Stomach (tissue), 9 donors: Measurements from ENCODE around the gene EGFL6. TPM values are rescaled to one million over a fixed set of nuclear protein-coding genes. Genes with fewer than 3 reads are reported as not detected.

Experiments
- DNase-seq, 2 donors: peaks; one replicate each; pipeline versions ENCODE4 v3.0.0 to v3.0.0-alpha.2; 2013 to 2019
- H3K27ac ChIP-seq, 5 donors: fragments of 200-600 bp in 4 of 5; sonication (generic) in 4 of 5; one replicate each; pipeline ENCODE4 v1.5.1; 2013 to 2019; ENCODE audit warnings: mild to moderate bottlenecking in 1 of 5, moderate library complexity in 1 of 5
- H3K27me3 ChIP-seq, 3 donors: fragments of 200-600 bp; sonication (generic); one replicate each; pipeline ENCODE4 v1.5.1; 2017 to 2019; ENCODE audit warnings: mixed run types in 1 of 3
- H3K36me3 ChIP-seq, 4 donors: fragments of 200-600 bp; sonication (generic); 1 replicate in 3 of 4; 2 replicates in 1 of 4; pipeline ENCODE4 v1.5.1; 2016 to 2019
- H3K4me1 ChIP-seq, 4 donors: fragments of 200-600 bp; sonication (generic); one replicate each; pipeline ENCODE4 v1.5.1; 2016 to 2019
- H3K4me3 ChIP-seq, 4 donors: fragments of 200-600 bp; sonication (generic) in 3 of 4; one replicate each; pipeline ENCODE4 v1.5.1; 2016 to 2019; ENCODE audit warnings: mild to moderate bottlenecking in 1 of 4
- H3K9me3 ChIP-seq, 4 donors: fragments of 200-600 bp; sonication (generic); one replicate each; pipeline ENCODE4 v1.5.1; 2016 to 2019
- EP300 ChIP-seq: sonication (generic); formaldehyde crosslinking; IDR thresholded peaks from one replicate; pipeline ENCODE4 v1.6.1; 2017; ENCODE audit warnings: antibody characterized with exemption
- POLR2A ChIP-seq, 4 donors: fragments of 450-650 bp; IDR thresholded peaks; one replicate each; pipeline ENCODE4 v1.6.1; 2016; ENCODE audit warnings: antibody characterized with exemption in 4 of 4, control low read depth in 2 of 4, mild to moderate bottlenecking in 1 of 4, moderate library complexity in 1 of 4
- POLR2AphosphoS5 ChIP-seq, 3 donors: sonication (generic); formaldehyde crosslinking; IDR thresholded peaks; one replicate each; pipeline ENCODE4 v1.6.1; 2016; ENCODE audit warnings: antibody characterized with exemption in 3 of 3
- WGBS, 5 donors: extraction: QIAGEN DNeasy Blood & Tissue Kit in 3 of 5; methylation state at CpG; one replicate each; pipeline versions ENCODE4 v1.1.5 to v1.1.7; 2013 to 2018; 5-methylcytosine and 5-hydroxymethylcytosine counted together
- intact Hi-C: fragments of 100-400 bp; cut with DNase I; formaldehyde crosslinking; loops from one replicate; pipeline ENCODE4 v1.15.1; 2023; ENCODE audit warnings: low total_unique reads
- polyA plus RNA-seq, 3 donors: library from polyadenylated mRNA; stranded (reverse); fragments of 200-250 nt; gene quantifications; one replicate each; pipeline ENCODE4 v1.2.3, GENCODE V29; 2013
- total RNA-seq, 5 donors: library from RNA; depleted of rRNA; stranded (reverse); fragments of >200 nt; gene quantifications; one replicate each; pipeline versions ENCODE4 v1.1.0 to v1.2.3, GENCODE V29; 2014 to 2016
- TF ChIP-seq, protein P1 (sequence below), 7 experiments: fragments of 450-650 bp in 4 of 7; fragments of 200-600 bp in 3 of 7; sonication (generic) in 3 of 7; IDR thresholded peaks; one replicate each; pipeline ENCODE4 v1.5.1; 2016 to 2019; ENCODE audit warnings: antibody characterized with exemption in 7 of 7, control low read depth in 2 of 7, mild to moderate bottlenecking in 1 of 7
- donor health status: healthy with polysubstance abuse.
- donor health status: Bipolar disorder and iron deficiency.
- donor health status: healthy.

Gene EGFL6
- total and polyA plus RNA-seq, 8 donors: 0.92 to 6.4 (median 2.6) TPM; not detected in 4

DNA sequence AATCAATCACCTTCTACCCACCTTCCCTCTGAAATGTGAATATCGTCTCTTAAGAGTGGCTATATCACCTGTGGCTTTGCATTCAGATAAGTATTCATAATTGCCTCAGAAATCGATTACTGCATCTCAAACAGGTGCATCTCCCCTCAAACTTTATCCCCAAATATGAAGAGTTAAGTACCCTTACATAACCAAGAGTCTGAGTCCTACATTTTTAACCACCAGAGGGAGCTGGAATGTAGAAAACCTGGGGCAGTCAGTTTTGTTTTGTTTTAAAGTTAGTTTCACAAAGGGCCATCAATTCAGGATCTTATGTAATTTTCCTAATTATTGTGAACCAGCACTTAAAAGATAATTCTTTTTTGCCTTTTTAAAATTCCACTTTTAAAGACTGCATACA, 89.2 kb downstream of the EGFL6 start:
- TF ChIP-seq, protein P1, sequence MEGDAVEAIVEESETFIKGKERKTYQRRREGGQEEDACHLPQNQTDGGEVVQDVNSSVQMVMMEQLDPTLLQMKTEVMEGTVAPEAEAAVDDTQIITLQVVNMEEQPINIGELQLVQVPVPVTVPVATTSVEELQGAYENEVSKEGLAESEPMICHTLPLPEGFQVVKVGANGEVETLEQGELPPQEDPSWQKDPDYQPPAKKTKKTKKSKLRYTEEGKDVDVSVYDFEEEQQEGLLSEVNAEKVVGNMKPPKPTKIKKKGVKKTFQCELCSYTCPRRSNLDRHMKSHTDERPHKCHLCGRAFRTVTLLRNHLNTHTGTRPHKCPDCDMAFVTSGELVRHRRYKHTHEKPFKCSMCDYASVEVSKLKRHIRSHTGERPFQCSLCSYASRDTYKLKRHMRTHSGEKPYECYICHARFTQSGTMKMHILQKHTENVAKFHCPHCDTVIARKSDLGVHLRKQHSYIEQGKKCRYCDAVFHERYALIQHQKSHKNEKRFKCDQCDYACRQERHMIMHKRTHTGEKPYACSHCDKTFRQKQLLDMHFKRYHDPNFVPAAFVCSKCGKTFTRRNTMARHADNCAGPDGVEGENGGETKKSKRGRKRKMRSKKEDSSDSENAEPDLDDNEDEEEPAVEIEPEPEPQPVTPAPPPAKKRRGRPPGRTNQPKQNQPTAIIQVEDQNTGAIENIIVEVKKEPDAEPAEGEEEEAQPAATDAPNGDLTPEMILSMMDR (IDR thresholded peaks at IDR 0.05): peak in 4 of 7 experiments; percentile 48 to 73 (median 62)
- TF ChIP-seq POLR2AphosphoS5 (IDR thresholded peaks at IDR 0.05) (peak in 1 of 3 donors; percentile 10), EP300 (no peak), POLR2A (IDR thresholded peaks at IDR 0.05) (no peak)
- no peaks in the 10 kb centered on the region for H3K27me3 ChIP-seq
- H3K4me1 ChIP-seq: peaks cover 0 to 19% (median 5%) of the 10 kb centered on the region in 4 donors
- intact Hi-C loops: no loop called here
- no peak overlapping the region for H3K4me3 ChIP-seq
- peak overlapping the region in 3 of 5 donors; percentile 21 to 34 (median 31) for H3K27ac ChIP-seq
- H3K36me3 ChIP-seq: peaks cover 0 to 17% (median 8%) of the 10 kb centered on the region in 4 donors
- H3K9me3 ChIP-seq: no peaks in the 10 kb centered on the region
- DNase-seq: peak in 1 of 2 donors; percentile 75
- 6 to 9% (median 7%) methylated on average over 2 of the region's 2 CpGs for WGBS, 5 donors

DNA sequence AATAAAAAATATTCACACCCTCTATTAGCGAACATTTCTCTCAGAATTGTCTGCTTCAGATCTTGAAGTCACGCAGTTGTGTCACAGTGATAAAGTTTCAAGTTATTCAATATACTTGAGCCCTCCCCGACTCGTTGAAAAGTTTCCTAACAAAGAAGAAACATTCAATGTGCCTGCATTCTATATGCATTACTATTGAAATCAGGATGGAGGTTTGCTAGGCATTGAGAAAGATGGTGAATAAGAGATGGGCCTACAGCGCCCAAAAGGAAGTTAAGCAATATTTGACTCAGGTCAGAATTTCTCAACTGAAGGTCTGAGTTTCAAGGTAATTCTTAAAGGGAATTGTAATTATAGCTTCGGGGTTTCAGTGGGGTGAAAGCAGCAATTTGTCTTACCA, 89.7 kb downstream of the EGFL6 start:
- Histone ChIP-seq H3K9me3 (no peaks in the 10 kb centered on the region), H3K27me3 (no peaks in the 10 kb centered on the region), H3K36me3 (peaks cover 0 to 18% (median 8%) of the 10 kb centered on the region in 4 donors), H3K4me1 (peaks cover 0 to 14% (median under 1%) of the 10 kb centered on the region in 4 donors), H3K27ac (peak overlapping the region in 3 of 5 donors; percentile 21 to 34 (median 31)), H3K4me3 (no peak overlapping the region)
- WGBS, 5 donors: 42 to 52% (median 43%) methylated on average over 6 of the region's 6 CpGs
- TF ChIP-seq POLR2AphosphoS5 (IDR thresholded peaks at IDR 0.05) (no peak), EP300 (no peak), POLR2A (IDR thresholded peaks at IDR 0.05) (no peak)
- TF ChIP-seq, protein P1 (IDR thresholded peaks at IDR 0.05): no peak
- no peak for DNase-seq
- intact Hi-C loops: no loop called here

DNA sequence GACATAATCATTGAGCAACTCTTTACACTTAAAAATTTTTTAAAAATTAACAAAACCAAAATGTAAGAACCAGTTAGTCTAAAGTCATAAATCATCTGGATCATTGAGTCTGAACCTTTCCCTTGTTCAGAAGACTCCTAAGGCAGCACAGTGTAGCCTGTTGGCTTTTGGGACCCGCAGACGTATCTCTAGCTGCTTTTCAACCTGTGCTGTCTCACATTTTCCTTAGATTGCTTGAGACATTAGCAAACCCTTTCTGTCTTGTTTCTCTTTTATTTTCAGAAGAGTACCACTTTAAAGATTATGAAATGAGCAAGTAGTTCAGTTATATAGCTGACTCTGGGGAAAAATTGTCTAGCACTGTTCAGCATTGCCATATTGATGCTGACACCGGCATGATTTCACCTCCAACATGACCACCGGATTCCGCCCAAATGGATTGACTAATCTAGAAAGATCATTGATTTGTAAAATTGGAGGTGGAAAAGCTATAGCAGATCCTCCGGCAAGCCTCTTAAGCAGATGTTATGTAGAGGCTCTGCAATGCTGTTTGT, 92.4 kb downstream of the EGFL6 start:
- H3K4me1 ChIP-seq: peaks cover 0 to 13% (median 0%) of the 10 kb centered on the region in 4 donors
- intact Hi-C loops: no loop called here
- 56 to 84% (median 75%) methylated on average over 6 of the region's 6 CpGs for WGBS, 5 donors
- peak overlapping the region in 2 of 4 donors; percentile 9 to 15 for H3K4me3 ChIP-seq
- no peaks in the 10 kb centered on the region for H3K9me3 ChIP-seq
- TF ChIP-seq, protein P1 (IDR thresholded peaks at IDR 0.05): no peak
- no peak for TF ChIP-seq POLR2AphosphoS5 (IDR thresholded peaks at IDR 0.05)
- TF ChIP-seq EP300: no peak
- TF ChIP-seq POLR2A (IDR thresholded peaks at IDR 0.05): no peak
- peak overlapping the region in 3 of 5 donors; percentile 46 to 68 (median 53) for H3K27ac ChIP-seq
- H3K36me3 ChIP-seq: peaks cover 0 to 13% (median 6%) of the 10 kb centered on the region in 4 donors
- H3K27me3 ChIP-seq: no peaks in the 10 kb centered on the region
- DNase-seq: no peak

DNA sequence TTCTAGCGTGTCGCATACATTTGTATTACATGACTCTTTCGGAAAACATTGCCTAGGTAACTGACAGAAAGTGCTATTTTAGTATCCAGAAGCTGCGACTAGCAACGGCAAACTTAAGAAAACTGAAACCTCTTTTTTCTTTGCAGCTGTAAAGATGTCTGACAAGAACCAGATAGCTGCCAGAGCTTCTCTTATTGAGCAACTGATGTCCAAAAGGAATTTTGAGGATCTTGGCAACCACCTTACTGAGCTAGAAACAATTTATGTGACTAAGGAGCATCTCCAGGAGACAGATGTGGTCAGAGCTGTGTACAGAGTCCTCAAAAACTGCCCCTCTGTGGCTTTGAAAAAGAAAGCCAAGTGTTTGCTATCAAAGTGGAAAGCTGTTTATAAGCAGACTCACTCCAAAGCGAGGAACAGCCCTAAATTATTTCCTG, 93.0 kb downstream of the EGFL6 start:
- no peak for TF ChIP-seq POLR2A (IDR thresholded peaks at IDR 0.05)
- no peak for TF ChIP-seq POLR2AphosphoS5 (IDR thresholded peaks at IDR 0.05)
- TF ChIP-seq EP300: no peak
- TF ChIP-seq, protein P1 (IDR thresholded peaks at IDR 0.05): no peak
- no peaks in the 10 kb centered on the region for H3K9me3 ChIP-seq
- H3K36me3 ChIP-seq: peaks cover 0 to 13% (median 6%) of the 10 kb centered on the region in 4 donors
- peak overlapping the region in 2 of 4 donors; percentile 9 to 15 for H3K4me3 ChIP-seq
- intact Hi-C loops: no loop called here
- DNase-seq: peak in 1 of 2 donors; percentile 41
- WGBS, 5 donors: 60 to 80% (median 77%) methylated on average over 6 of the region's 6 CpGs
- H3K4me1 ChIP-seq: peaks cover 0 to 17% (median 2%) of the 10 kb centered on the region in 4 donors
- H3K27me3 ChIP-seq: no peaks in the 10 kb centered on the region
- H3K27ac ChIP-seq: peak overlapping the region in 3 of 5 donors; percentile 46 to 68 (median 53)
